Measurements from ENCODE around the gene CTDSPL. TPM values are rescaled to one million over a fixed set of nuclear protein-coding genes. Genes with fewer than 3 reads are reported as not detected.

CTDSPL gene
- total RNA-seq, 1 experiment from 2014 or later, result 34.4 TPM

DNA sequence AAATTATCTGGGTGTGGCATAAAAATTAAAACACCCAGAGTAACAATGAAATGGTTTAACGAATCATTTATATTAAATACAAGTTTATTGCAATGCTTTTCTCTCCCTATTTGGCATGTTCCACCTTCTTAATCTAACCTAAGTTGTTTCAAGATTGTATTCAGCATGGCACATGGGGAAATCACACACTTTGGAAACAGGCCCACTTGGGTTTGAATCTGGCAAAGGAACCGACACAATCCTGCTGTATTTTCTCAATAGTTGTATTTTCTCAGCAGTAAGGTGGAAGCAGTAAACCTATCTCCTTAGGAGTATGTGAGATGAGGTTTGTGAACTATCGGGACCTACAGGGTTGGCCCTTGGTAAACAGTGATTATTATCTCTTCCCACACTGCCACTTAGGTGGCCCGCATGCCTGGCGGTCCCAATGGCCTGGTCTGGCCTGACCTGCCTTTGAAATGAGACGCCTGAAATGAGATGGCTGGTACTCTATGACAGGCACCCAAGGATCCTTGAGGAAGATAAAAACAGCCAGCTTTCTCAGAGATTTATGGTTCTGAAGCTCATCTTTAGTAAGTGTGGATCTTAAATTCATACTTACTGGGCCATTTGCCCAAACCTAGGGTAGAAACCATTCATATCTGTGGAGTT lies 83.6 kb downstream of the CTDSPL start:
- H3K9me2 ChIP-seq (ENCODE audit: insufficient read depth), result no peaks in the 10 kb centered on the region
- H3K4me1 ChIP-seq (ENCODE audit: control insufficient read depth in 1 of 2, insufficient read depth in 2 of 2, low read length in 2 of 2), result peaks cover 56% of the 10 kb centered on the region in 2 experiments
- peak overlapping the region; percentile 74 for H3K4me2 ChIP-seq (ENCODE audit: low read length)
- no peaks in the 10 kb centered on the region for H3K27me3 ChIP-seq (ENCODE audit: insufficient read depth, low read length)
- peak; percentile 69 for ATAC-seq
- BruUV-seq (replicated peaks), result no TSS peak
- peak overlapping the region; percentile 40 for H3K9ac ChIP-seq (ENCODE audit: low read length)
- intact Hi-C loops (cut with micrococcal nuclease), result no loop called here
- no peaks in the 10 kb centered on the region for H3K79me2 ChIP-seq (ENCODE audit: insufficient read depth, low read length)
- no peaks in the 10 kb centered on the region for H4K20me1 ChIP-seq (ENCODE audit: insufficient read depth)
- no peak for DNase-seq (ENCODE audit: low read depth, low spot score)
- no peak overlapping the region for H2AFZ ChIP-seq (ENCODE audit: low read depth, low read length, poor library complexity, severe bottlenecking)
- no peak for TF ChIP-seq SP1 (IDR thresholded peaks at IDR 0.05; ENCODE audit: low read depth)
- TF ChIP-seq EGR1 (IDR thresholded peaks at IDR 0.05; ENCODE audit: low read depth), result no peak
- no peak for TF ChIP-seq ZNF274 (IDR thresholded peaks at IDR 0.05; ENCODE audit: low read depth, low read length)
- TF ChIP-seq ZFX (IDR thresholded peaks at IDR 0.05), result no peak
- TF ChIP-seq, protein P1, sequence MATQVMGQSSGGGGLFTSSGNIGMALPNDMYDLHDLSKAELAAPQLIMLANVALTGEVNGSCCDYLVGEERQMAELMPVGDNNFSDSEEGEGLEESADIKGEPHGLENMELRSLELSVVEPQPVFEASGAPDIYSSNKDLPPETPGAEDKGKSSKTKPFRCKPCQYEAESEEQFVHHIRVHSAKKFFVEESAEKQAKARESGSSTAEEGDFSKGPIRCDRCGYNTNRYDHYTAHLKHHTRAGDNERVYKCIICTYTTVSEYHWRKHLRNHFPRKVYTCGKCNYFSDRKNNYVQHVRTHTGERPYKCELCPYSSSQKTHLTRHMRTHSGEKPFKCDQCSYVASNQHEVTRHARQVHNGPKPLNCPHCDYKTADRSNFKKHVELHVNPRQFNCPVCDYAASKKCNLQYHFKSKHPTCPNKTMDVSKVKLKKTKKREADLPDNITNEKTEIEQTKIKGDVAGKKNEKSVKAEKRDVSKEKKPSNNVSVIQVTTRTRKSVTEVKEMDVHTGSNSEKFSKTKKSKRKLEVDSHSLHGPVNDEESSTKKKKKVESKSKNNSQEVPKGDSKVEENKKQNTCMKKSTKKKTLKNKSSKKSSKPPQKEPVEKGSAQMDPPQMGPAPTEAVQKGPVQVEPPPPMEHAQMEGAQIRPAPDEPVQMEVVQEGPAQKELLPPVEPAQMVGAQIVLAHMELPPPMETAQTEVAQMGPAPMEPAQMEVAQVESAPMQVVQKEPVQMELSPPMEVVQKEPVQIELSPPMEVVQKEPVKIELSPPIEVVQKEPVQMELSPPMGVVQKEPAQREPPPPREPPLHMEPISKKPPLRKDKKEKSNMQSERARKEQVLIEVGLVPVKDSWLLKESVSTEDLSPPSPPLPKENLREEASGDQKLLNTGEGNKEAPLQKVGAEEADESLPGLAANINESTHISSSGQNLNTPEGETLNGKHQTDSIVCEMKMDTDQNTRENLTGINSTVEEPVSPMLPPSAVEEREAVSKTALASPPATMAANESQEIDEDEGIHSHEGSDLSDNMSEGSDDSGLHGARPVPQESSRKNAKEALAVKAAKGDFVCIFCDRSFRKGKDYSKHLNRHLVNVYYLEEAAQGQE (IDR thresholded peaks at IDR 0.05; ENCODE audit: low read depth), result no peak
- no peak for TF ChIP-seq JUND (IDR thresholded peaks at IDR 0.05)
- TF ChIP-seq RAD21 (IDR thresholded peaks at IDR 0.05; ENCODE audit: low read depth), result no peak
- H3K27ac ChIP-seq (ENCODE audit: low read depth, low read length), result peak overlapping the region; percentile 71
- POLR2A ChIA-PET, result no interaction called here
- no peaks in the 10 kb centered on the region for H3K36me3 ChIP-seq (ENCODE audit: control insufficient read depth in 1 of 2, insufficient read depth in 2 of 2, low read length in 2 of 2)
- no peaks in the 10 kb centered on the region for H3K9me3 ChIP-seq (ENCODE audit: control insufficient read depth in 1 of 2, insufficient read depth in 1 of 2, low read depth in 1 of 2, low read length in 2 of 2)
- RAD21 ChIA-PET (ENCODE audit: low non-redundant PET in 1 of 2, low total read pairs in 2 of 2, uncharacterized antibody in 2 of 2, unreplicated experiment in 2 of 2), result no interaction called here
- CTCF ChIA-PET, result interaction anchor here (1.6 kb wide), 1 partner anchor 22 kb away, joined by 3 read pairs; no protein-coding TSS in a partner anchor
- peak overlapping the region in 1 of 2 experiments; percentile 28; a peak in 2 of 4 replicates for H3K4me3 ChIP-seq (replicated peaks in 1 of 2; ENCODE audit: low read depth in 1 of 2, low read length in 2 of 2)

All from HCT116 (cell line).